ENCODE measurements around the gene BMP2.

The BMP2 gene

DNA sequence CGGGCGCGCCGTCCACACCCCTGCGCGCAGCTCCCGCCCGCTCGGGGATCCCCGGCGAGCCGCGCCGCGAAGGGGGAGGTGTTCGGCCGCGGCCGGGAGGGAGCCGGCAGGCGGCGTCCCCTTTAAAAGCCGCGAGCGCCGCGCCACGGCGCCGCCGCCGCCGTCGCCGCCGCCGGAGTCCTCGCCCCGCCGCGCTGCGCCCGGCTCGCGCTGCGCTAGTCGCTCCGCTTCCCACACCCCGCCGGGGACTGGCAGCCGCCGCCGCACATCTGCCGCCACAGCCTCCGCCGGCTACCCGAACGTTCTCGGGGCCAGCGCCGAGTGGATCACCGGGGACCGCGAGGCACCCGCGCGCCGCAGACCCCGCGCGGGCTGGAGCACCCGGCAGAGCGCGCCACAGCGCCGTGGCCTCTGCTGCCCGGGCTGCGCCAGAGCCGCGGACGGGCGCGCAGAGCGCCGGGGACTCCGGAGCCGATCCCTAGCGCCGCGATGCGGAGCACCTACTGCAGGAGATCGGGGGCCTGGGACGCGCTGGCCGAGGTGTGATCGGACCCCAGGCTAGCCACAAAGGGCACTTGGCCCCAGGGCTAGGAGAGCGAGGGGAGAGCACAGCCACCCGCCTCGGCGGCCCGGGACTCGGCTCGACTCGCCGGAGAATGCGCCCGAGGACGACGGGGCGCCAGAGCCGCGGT lies at the start of gene BMP2:
TSS of gene BMP2 (plus strand) at position 151 of the 692 bp plus-strand sequence. CDS start 2,441 bp downstream, outside the sequence.
- no peak for DNase-seq (ENCODE audit: low read depth in 2 of 2)

- DNase-seq (ENCODE audit: low read depth in 2 of 2): no peak
These were observed 48.7 kb upstream of the BMP2 start for GRCh38 chr20:6718662-6719368.

DNA sequence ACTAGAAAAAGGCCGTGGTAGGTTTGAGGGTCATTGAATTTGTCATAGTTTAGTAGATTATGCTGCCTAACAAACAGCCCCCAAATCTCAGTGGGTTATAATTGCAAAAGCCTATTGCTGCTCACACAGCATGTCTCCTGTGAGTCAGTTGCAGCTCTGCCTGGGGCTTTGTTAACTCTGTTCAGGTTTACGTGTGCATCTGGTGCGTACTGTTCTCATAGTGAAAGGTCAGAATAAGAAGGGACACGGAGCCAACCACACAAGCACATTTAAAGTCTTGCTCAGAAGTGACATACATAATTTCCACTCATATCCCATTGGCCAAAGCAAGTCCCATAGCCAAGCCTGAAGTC lies 48.1 kb upstream of the BMP2 start:
- DNase-seq (ENCODE audit: low read depth in 2 of 2): no peak

GRCh38 chr20:6726761-6727160 lies 40.7 kb upstream of the BMP2 start:
- DNase-seq (ENCODE audit: low read depth in 2 of 2): no peak

DNA sequence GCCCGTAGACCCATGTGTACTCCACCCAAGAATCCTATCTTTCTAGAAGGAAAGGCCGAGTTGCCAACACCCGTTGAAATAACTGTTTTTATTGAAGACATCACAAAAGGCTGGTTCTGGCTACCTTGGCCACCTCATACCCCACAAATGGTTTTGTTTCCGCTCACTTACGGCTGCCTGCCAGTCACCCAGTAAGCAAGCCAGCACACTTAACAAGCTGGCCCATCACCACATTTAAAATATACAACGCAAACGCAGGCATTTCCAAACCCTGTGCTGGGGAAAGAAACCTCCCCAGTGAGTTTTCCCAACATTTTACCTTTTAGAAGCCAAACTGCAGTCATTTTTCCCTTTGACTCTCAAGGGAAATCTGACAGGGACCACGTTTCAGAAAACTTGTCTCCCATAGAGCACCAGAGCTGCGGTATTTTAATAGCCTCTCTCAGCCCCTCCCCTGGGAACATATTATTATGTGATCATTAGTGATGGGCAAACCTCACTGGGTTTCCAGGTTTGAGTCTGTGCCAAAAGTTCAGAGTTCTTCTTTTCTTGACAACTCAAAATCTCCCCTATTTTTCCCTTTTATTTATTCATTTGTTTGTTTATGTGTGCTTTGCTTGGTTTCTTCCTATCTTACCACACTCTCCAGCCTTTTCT lies 36.7 kb upstream of the BMP2 start:
- DNase-seq (ENCODE audit: low read depth in 2 of 2): no peak

DNA sequence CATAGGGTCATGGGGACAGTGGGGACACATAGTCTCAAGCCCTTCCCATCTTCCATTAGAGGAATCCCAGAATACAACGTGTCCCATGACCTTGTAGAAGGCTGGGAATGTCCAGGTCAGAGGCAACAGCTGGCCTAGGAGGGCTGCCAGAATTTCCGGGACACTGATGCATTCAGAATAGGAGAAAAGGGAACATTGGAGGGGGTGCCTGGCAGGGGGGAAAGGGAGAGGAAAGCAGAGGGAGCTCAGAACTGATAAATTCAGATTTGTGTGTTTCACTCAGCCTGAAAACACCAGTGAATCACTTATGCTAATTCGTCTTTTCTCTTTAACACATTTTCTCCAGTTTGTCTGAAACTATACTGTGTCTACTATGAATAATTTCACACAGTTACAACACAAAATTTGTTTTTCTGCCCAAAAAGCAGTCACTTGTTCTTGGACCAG lies 35.5 kb upstream of the BMP2 start:
- DNase-seq (ENCODE audit: low read depth in 2 of 2): no peak

- DNase-seq (ENCODE audit: low read depth in 2 of 2): no peak
These were observed 34.6 kb upstream of the BMP2 start for GRCh38 chr20:6732851-6733250.

DNA sequence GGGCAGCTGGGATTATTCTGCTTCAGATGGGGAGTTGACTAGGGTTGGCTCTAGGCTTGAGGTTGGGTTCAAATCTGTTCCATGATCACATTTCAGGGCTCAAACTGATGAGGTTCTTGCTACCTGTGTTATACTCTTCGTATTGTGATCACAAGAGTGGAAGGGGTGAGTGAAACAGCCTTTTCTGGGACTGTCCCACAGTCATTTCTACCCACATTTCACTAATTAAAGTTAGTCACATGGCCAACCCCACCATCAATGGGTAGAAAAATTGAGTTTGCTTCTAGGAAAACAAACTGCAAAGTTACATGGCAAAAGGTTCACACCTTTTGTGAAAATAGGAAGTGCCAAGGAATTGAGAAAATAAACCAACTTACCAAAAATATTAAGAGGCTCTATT lies 33.5 kb upstream of the BMP2 start:
- DNase-seq (ENCODE audit: low read depth in 2 of 2): no peak

- no peak for DNase-seq (ENCODE audit: low read depth in 2 of 2)
These were observed 31.3 kb upstream of the BMP2 start for GRCh38 chr20:6735942-6736845.

- no peak for DNase-seq (ENCODE audit: low read depth in 2 of 2)
These were observed 28.1 kb upstream of the BMP2 start for GRCh38 chr20:6739406-6739805.

DNA sequence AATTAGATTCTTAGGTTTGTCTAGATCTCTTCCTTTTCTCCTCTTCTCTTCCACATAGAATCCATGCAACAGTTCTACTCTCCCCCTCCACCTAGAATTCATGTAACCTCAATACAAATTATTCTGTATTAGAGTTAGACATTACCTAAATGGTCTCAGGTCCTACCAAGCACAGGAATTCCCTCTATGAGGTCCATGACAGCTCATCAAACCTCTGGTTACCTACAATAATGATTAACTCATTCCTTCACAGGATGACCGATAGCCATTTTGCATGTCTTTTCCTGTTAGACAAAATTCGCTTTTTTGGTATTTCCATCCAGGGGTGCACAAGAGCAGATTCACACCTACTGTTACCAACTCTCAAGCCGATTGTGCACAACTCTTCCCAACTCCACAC lies 27.4 kb upstream of the BMP2 start:
- DNase-seq (ENCODE audit: low read depth in 2 of 2): no peak

DNA sequence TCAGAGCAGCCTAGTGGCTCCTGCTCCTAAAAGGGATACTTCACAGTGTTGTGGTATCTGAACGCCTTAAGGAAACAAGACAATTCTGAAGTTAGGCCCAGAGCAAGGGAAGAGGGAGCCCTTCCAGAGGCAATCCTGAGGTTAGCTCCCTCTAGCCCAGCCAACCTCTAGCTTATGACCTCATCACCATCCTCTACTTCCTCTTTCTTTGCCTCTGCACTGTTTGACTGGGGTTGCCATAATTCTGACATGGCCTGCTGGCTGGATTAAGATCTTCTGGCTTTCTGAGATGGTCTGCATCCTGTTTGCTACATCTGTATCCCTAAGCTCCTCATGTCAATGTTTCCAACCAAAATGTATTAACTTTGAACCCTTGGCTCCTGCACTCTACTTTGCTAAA lies 23.3 kb upstream of the BMP2 start:
- DNase-seq (ENCODE audit: low read depth in 2 of 2): no peak

- no peak for DNase-seq (ENCODE audit: low read depth in 2 of 2)
These were observed 22.7 kb upstream of the BMP2 start for GRCh38 chr20:6744805-6745204.

DNA sequence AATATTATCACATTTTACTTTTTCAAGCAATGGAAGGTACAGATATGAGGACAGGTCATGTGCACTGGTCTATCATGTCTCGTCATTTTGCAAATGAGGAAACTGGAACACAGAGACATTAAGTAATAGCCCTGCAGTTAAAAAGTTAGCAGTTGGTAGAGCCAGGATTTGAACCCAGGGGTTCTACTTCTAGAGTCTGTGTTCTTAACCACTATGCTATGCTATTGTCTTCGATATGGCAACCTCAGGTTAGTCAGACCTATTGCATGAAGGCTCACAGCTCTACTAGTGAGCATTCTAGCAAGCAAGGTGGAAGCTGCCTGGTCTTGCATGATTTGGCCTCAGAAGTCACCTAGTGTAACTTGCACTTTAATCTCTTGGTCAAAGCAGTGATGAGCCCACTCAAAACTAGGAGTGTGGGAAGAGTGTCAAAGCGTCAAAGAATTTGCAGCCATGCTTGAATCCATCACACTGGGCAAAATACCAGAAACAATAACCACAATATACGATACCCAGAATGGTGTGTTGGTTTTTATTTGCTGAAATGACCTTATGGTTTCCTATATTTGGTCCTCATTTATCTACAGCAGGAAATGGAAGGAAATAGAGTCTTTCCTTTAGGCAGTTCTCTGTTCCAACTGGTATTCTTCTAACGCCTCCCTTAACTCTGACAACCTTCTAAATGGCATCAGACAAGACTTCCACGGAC lies 20.4 kb upstream of the BMP2 start:
- no peak for DNase-seq (ENCODE audit: low read depth in 2 of 2)

DNA sequence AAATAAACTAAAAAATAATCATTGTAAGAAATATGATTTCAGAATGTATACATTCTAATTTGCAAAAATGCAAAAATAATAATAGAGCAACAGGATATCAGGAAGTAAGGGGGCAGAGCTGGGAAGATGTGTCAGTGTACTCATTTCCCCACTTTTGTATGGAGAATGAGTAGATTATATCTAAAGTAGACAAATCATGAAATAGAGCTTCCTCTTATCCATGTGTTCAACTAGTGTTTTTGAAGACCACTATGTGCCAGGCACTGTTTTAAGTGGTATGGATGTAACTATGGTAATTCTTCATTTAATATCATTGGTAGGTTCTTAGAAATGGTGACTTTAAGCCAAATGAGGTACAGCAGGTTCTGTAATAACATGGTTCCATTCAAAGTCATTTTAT lies 17.0 kb upstream of the BMP2 start:
- no peak for DNase-seq (ENCODE audit: low read depth in 2 of 2)

- no peak for DNase-seq (ENCODE audit: low read depth in 2 of 2)
These were observed 10.5 kb upstream of the BMP2 start for GRCh38 chr20:6756693-6757595.

GRCh38 chr20:6764619-6765018 lies 2.9 kb upstream of the BMP2 start:
- no peak for DNase-seq (ENCODE audit: low read depth in 2 of 2)

GRCh38 chr20:6765469-6766058 lies 1.9 kb upstream of the BMP2 start:
- DNase-seq (ENCODE audit: low read depth in 2 of 2): no peak

DNA sequence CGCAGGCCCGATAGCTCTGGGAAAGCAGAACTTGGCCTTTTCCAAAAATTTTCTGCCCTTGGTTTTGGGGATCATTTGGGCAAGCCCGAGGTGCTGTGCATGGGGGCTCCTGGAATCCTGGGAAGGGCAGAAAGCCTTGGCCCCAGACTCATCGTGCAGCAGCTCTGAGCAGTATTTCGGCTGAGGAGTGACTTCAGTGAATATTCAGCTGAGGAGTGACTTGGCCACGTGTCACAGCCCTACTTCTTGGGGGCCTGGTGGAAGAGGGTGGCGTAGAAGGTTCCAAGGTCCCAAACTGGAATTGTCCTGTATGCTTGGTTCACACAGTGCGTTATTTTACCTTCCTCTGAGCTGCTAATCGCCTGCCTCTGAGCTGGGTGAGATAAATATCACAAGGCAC lies 1.1 kb upstream of the BMP2 start:
- no peak for DNase-seq (ENCODE audit: low read depth in 2 of 2)

DNA sequence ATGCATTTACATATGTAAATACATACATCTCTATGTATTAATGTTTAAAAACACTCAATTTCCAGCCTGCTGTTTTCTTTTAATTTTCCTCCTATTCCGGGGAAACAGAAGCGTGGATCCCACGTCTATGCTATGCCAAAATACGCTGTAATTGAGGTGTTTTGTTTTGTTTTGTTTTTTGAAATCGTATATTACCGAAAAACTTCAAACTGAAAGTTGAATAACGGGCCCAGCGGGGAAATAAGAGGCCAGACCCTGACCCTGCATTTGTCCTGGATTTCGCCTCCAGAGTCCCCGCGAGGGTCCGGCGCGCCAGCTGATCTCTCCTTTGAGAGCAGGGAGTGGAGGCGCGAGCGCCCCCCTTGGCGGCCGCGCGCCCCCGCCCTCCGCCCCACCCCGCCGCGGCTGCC lies 355 bp upstream of the BMP2 start:
- DNase-seq (ENCODE audit: low read depth in 2 of 2): no peak

Data from stimulated activated CD4-positive, alpha-beta T cell treated with anti-CD3 and anti-CD28 coated beads, Interleukin-15, amount 100 ng/mL, for 48 hours (primary cell).